K562 (cell line): ENCODE results near the gene PTGES3. TPM values are rescaled to one million over a fixed set of nuclear protein-coding genes. Genes with fewer than 3 reads are reported as not detected.

Experiments
- ARNT ChIP-seq, 2 experiments: fragments of 450-650 bp; IDR thresholded peaks; 2 replicates each; pipeline ENCODE4 v1.6.1; 2016; ENCODE audit warnings: mild to moderate bottlenecking in 1 of 2
- CC2D1A ChIP-seq: fragments of 450-650 bp; IDR thresholded peaks from 2 replicates; pipeline ENCODE4 v1.6.1; 2017; ENCODE audit warnings: mild to moderate bottlenecking
- GTF2F1 ChIP-seq: IDR thresholded peaks from 2 replicates; pipeline ENCODE4 v1.6.1; 2011; ENCODE audit warnings: low read depth, low read length, improper control_type of control experiment
- KDM4B ChIP-seq, 2 experiments: fragments of 450-650 bp in 1 of 2; sonication (generic) in 1 of 2; IDR thresholded peaks; 2 replicates each; pipeline ENCODE4 v1.6.1; 2016 to 2017; ENCODE audit warnings: borderline replicate concordance in 2 of 2, antibody characterized with exemption in 1 of 2, low read depth in 1 of 2, mild to moderate bottlenecking in 1 of 2
- MGA ChIP-seq: fragments of 450-650 bp; IDR thresholded peaks from 2 replicates; pipeline ENCODE4 v1.6.1; 2016; ENCODE audit warnings: mild to moderate bottlenecking, moderate library complexity
- MTF1 ChIP-seq: fragments of 250-450 bp; sonication (Bioruptor Pico); IDR thresholded peaks from 2 replicates; pipeline ENCODE4 v1.9.0; 2021; ENCODE audit warnings: moderate library complexity, mild to moderate bottlenecking, inconsistent platforms, borderline replicate concordance
- POLR2G ChIP-seq: fragments of 200-400 bp; formaldehyde crosslinking; IDR thresholded peaks from 2 replicates; pipeline ENCODE4 v1.6.1; 2017; ENCODE audit warnings: low read depth, mild to moderate bottlenecking, antibody characterized with exemption, low read length, moderate library complexity
- PTBP1 ChIP-seq: fragments of 200-400 bp; formaldehyde crosslinking; IDR thresholded peaks from 2 replicates; pipeline ENCODE4 v1.6.1; 2017; ENCODE audit warnings: low read depth, low read length
- SOX6 ChIP-seq: fragments of 450-650 bp; IDR thresholded peaks from 2 replicates; pipeline ENCODE4 v1.6.1; 2014; ENCODE audit warnings: mild to moderate bottlenecking
- ZC3H4 ChIP-seq: sonication (generic); formaldehyde crosslinking; IDR thresholded peaks from 2 replicates; pipeline ENCODE4 v1.9.0; 2021; ENCODE audit warnings: missing genetic modification reagents, borderline replicate concordance
- ZFX ChIP-seq: sonication (generic); formaldehyde crosslinking; IDR thresholded peaks from 2 replicates; pipeline ENCODE4 v1.8.0; 2022; ENCODE audit warnings: mild to moderate bottlenecking, missing genetic modification reagents, moderate library complexity
- polyA plus RNA-seq, 8 experiments: library from polyadenylated mRNA; depleted of rRNA in 4 of 8; stranded (reverse) in 5 of 8; unstranded in 3 of 8; fragments of >200 nt; fragmentation: Nextera tagmentation in 2 of 8; fragmentation: Illumina TruSeq in 1 of 8; extraction: Ambion mirVana in 2 of 8; extraction: Trizol in 1 of 8; gene quantifications; 2 replicates each; pipeline versions ENCODE4 v1.2.1 to v1.2.3, GENCODE V29; 2011 to 2014; ENCODE audit warnings: inconsistent platforms in 1 of 8, missing spikeins in 1 of 8
- total RNA-seq, 7 experiments: library from RNA; depleted of rRNA in 6 of 7; stranded (reverse); fragments of >200 nt in 6 of 7; fragmentation: Illumina TruSeq in 2 of 7; extraction: Trizol in 2 of 7; gene quantifications; 2 replicates each; pipeline versions ENCODE4 v1.2.1 to v1.2.3, GENCODE V29; 2011 to 2021; ENCODE audit warnings: low replicate concordance in 1 of 7

The PTGES3 gene
- total and polyA plus RNA-seq, 9 of the 15 experiments (the other 6 are each of a cell fraction or from before 2014, with no cell fraction given): 163 to 501 (median 213) TPM

GRCh38 chr12:56688129-56688845 is at the start of gene PTGES3 (continued):
- TF ChIP-seq MGA: peak; percentile 96
- TF ChIP-seq ZC3H4 (CRISPR knock-in tag): no peak
- peak; percentile 87 for TF ChIP-seq CC2D1A
- peak; percentile 91 for TF ChIP-seq ZFX (CRISPR knock-in tag)
- TF ChIP-seq PTBP1: no peak
- TF ChIP-seq KDM4B (IDR thresholded peaks at IDR 0.05; ENCODE audit: borderline replicate concordance in 2 of 2, low read depth in 1 of 2): 0 out of 4 replicates have a peak, but pooled peaks of 1 of the 2 experiments have one; percentile 28
- peak in 1 of 2 experiments; percentile 82; a peak in 3 of 4 replicates for TF ChIP-seq ARNT (IDR thresholded peaks at IDR 0.05)
- no peak for TF ChIP-seq MTF1 (CRISPR knock-in tag)
- TF ChIP-seq POLR2G: peak; percentile 93
- no peak for TF ChIP-seq GTF2F1
- peak; percentile 3 for TF ChIP-seq SOX6
